ENCODE data around the gene ACD. TPM values are rescaled to one million over a fixed set of nuclear protein-coding genes. Genes with fewer than 3 reads are reported as not detected.
A peak's percentile ranks its signal among the peaks of the same experiment; 100 is the strongest.

The ACD gene
- total and polyA plus RNA-seq, 9 of the 15 experiments (the other 6 are each of a cell fraction or from before 2014, with no cell fraction given): 4.2 to 47.4 (median 19.2) TPM

GRCh38 chr16:67653128-67653788 is 6.8 kb downstream of the ACD start (continued):
- TF ChIP-seq CC2D1A (IDR thresholded peaks at IDR 0.05) (no peak), ZNF609 (CRISPR knock-in tag; IDR thresholded peaks at IDR 0.05; ENCODE audit: borderline replicate concordance) (no peak), NR2C1 (IDR thresholded peaks at IDR 0.05) (no peak), NR2C1 (tag; IDR thresholded peaks at IDR 0.05) (no peak), ZNF143 (CRISPR knock-in tag; IDR thresholded peaks at IDR 0.05) (no peak), ZNF3 (CRISPR knock-in tag; IDR thresholded peaks at IDR 0.05) (no peak), ZNF76 (CRISPR knock-in tag; IDR thresholded peaks at IDR 0.05; ENCODE audit: borderline replicate concordance) (no peak), FOXK1 (CRISPR knock-in tag; IDR thresholded peaks at IDR 0.05; ENCODE audit: borderline replicate concordance) (no peak), ZSCAN29 (IDR thresholded peaks at IDR 0.05) (no peak), PPARD (CRISPR knock-in tag; IDR thresholded peaks at IDR 0.05) (no peak), IFI16 (CRISPR knock-in tag; IDR thresholded peaks at IDR 0.05) (no peak), ZNF445 (CRISPR knock-in tag; IDR thresholded peaks at IDR 0.05; ENCODE audit: low read depth) (no peak), POLR2G (IDR thresholded peaks at IDR 0.05; ENCODE audit: low read depth, low read length) (peak; percentile 52), ZNF740 (CRISPR knock-in tag; IDR thresholded peaks at IDR 0.05) (peak; percentile 37; the same call in 1 of the 2 replicates), ZNF740 (tag; IDR thresholded peaks at IDR 0.05) (no peak), ZNF197 (CRISPR knock-in tag; IDR thresholded peaks at IDR 0.05; ENCODE audit: low read depth) (no peak), KAT7 (CRISPR knock-in tag; IDR thresholded peaks at IDR 0.05; ENCODE audit: borderline replicate concordance) (no peak), ZBTB1 (CRISPR knock-in tag; IDR thresholded peaks at IDR 0.05; ENCODE audit: borderline replicate concordance, low read depth) (no peak)
- TF ChIP-seq, protein P1, sequence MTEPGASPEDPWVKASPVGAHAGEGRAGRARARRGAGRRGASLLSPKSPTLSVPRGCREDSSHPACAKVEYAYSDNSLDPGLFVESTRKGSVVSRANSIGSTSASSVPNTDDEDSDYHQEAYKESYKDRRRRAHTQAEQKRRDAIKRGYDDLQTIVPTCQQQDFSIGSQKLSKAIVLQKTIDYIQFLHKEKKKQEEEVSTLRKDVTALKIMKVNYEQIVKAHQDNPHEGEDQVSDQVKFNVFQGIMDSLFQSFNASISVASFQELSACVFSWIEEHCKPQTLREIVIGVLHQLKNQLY (CRISPR knock-in tag; conservative IDR thresholded peaks at IDR 0.05): no peak
- TF ChIP-seq, protein P2, sequence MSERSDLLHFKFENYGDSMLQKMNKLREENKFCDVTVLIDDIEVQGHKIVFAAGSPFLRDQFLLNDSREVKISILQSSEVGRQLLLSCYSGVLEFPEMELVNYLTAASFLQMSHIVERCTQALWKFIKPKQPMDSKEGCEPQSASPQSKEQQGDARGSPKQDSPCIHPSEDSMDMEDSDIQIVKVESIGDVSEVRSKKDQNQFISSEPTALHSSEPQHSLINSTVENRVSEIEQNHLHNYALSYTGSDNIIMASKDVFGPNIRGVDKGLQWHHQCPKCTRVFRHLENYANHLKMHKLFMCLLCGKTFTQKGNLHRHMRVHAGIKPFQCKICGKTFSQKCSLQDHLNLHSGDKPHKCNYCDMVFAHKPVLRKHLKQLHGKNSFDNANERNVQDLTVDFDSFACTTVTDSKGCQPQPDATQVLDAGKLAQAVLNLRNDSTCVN (CRISPR knock-in tag; IDR thresholded peaks at IDR 0.05): no peak

Measured in K562 (cell line).